Stimulated activated CD8-positive, alpha-beta memory T cell treated with anti-CD3 and anti-CD28 coated beads, Interleukin-4, amount 100 ng/mL, for 48 hours (primary cell): ENCODE data around the gene ANO7.

Experiments
- DNase-seq: peaks from one replicate; pipeline ENCODE4 v3.0.0-alpha.2; 2020

The ANO7 gene

DNA sequence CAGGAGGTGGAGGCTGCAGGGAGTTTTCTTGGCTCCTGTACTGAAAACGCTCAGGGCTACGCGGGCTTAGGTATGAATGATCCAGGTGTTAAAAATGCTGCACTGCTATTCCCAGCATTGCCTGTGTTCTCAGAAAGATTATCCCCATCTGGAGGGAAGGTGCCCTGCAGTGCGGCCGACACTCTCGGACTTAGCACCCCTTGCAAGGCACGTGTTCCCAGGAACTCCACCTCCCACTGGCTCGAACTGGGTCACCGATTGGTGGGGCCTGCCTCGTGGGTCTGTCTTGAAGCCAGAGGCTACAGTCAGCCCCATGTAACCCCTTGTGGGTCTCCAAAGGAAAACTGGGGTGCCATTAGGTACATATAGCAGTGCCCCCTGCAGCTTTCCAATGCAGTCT, 25.7 kb downstream of the ANO7 start:
- no peak for DNase-seq

DNA sequence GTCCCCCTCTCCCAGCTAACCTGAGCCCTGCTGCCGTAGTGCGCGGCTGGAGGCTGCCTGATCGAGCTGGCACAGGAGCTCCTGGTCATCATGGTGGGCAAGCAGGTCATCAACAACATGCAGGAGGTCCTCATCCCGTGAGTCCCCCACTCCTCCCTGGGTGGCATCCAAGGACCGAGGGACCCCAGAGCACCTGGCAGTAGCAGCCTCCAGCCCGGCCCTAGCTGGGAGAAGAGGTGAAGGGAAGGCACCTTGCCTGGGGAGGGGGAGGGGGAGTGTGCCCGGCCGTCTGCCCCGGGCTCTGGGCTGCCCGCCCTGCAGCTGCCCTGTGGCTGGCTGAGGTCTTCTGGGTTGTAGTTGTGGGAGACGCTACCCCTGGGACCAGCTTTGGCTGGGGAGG, 26.3 kb downstream of the ANO7 start:
- DNase-seq: no peak

DNA sequence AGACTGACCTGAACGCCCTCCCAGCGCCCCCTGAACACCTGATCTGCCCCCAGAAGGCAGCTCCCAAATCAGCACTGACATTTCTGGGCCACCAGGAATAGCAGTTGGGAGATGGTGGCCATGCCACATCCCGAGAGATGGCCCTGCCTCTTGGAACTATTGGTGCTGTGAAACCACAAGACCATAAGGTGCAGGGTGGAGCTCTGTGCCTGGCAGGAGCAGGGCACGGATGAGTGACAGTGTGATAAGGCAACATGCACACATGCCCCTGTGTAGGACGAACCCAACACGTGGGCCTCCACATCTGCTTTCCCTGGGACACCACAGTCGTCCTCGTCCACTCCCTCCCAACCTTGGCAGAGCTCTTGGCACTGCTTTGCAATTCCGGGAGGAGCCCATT, 26.9 kb downstream of the ANO7 start:
- no peak for DNase-seq

DNA sequence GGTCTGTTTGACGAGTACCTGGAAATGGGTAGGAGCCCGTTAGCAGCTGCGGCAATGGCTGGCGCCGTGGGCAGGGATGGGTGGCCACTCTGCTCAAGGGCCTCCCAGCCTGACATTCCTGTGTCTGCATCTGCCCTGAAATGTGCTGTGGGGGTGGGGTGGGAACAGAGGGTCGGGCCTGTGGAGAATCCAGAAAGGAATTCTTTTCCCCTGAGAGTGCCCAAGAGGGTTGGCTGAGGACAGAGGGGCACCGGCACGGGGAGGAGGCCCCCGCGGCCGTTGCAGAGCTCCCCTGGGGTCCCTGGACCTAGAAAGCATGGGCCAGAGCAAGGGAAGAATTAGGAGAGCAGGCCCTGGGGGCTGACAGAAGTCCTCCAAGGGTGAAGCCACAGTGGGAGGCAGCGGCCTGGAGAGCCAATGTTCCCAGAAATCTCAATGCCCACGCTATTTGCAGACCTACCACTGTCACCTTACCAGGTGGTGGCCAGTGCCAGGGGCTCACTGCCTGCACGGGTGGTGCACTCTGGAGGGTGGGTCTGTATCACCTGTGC, 27.8 kb downstream of the ANO7 start:
- DNase-seq: no peak

DNA sequence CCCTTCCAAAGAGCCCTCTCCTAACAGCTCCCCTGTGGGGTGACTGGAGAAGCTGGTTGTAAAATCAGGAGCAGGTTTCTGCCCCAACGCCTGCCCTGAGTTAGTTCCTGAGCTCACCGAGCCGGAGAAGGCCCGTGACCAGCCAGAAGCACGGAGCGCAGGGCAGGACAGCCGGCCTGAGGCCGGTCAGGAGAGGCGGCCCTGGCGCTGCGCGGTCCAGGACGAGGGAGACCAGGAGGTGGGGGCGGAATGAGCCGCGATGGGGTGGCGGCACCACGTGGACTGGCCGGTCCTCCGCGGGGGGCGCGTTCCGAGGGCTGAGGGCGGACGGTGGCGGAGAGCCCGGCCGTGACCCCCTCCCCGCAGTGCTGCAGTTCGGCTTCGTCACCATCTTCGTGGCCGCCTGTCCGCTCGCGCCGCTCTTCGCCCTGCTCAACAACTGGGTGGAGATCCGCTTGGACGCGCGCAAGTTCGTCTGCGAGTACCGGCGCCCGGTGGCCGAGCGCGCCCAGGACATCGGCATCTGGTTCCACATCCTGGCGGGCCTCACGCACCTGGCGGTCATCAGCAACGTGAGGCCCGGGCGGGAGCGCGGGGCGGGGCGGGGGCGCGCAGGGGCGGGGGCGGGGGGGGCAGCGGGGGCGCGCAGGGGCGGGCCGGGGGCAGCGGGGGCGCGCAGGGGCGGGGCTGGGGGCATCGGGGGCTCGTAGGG, 29.0 kb downstream of the ANO7 start:
- peak; percentile 53 for DNase-seq

DNA sequence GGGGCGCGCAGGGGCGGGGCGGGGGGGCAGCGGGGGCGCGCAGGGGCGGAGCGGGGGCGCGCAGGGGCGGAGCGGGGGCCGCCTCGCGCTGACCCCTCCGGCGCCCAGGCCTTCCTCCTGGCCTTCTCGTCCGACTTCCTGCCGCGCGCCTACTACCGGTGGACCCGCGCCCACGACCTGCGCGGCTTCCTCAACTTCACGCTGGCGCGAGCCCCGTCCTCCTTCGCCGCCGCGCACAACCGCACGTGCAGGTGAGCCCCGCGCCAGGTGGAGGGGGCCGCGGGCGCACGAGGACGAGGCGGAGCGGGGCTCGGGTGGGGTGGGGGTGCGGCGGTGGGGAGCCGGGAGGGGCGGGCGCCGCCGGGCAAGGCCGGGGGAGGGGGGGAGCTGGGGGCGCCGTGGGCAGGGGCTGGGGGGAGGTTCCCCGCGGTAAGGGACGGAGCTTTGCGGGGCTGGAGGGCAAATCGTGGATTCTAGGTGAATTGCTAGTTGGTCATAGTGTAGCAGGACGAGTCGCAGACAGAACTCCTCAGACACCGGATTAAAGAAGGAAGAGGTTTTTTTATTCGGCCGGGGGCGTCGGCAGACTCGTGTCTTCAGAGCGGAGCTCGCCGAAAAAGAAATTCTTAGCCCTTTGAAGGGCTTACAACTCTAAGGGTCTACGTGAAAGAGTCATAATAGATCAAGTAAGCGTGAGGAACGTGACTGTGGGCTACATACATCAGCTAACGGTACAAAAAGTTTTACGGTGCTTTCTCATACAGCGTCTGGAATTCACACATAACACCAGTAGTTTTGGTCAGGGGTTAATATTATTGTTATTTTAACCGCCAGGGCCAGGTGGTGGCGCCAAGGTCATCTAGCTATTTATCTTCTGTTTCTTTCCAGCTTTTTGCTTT, 29.9 kb downstream of the ANO7 start:
- peak; percentile 53 for DNase-seq

DNA sequence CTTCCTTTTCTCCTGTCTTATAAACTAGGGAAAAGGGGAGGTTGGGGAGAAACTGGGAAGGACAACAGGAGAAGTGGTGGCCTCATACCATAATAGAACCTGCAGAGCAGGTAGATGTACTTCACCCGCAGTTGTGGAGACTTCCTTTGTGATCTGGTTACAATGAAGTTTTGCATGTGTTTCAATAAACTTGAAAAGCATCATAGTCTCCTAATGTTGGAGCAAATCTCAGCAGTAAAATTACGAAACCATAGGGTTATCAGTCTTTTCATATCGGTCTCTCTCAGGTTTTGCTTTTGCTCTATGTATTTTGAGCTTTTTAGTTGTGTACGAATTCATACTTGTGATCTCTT, 30.5 kb downstream of the ANO7 start:
- no peak for DNase-seq

DNA sequence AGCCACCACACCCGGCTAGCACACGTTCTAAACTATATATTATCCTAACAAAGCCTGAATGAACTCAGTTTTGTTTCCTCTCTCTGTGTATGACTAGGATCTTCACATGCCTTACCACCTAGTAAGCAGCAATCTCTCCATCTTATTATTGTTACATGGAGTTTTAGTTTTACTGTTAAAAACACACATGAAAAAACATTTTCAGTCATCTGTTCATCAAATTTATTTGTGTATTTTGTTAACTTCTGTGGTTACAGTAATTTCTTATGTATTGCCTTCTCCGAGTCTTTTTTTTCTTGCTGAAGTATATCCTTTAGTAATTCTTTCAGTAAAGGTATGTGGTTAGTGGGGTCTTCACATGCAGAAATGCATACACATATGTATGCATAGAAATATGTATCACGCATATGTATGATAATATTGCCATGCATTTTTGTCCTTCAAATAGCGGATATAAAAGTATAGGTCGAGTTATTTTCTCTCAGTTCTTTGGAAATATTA, 31.4 kb downstream of the ANO7 start:
- no peak for DNase-seq

DNA sequence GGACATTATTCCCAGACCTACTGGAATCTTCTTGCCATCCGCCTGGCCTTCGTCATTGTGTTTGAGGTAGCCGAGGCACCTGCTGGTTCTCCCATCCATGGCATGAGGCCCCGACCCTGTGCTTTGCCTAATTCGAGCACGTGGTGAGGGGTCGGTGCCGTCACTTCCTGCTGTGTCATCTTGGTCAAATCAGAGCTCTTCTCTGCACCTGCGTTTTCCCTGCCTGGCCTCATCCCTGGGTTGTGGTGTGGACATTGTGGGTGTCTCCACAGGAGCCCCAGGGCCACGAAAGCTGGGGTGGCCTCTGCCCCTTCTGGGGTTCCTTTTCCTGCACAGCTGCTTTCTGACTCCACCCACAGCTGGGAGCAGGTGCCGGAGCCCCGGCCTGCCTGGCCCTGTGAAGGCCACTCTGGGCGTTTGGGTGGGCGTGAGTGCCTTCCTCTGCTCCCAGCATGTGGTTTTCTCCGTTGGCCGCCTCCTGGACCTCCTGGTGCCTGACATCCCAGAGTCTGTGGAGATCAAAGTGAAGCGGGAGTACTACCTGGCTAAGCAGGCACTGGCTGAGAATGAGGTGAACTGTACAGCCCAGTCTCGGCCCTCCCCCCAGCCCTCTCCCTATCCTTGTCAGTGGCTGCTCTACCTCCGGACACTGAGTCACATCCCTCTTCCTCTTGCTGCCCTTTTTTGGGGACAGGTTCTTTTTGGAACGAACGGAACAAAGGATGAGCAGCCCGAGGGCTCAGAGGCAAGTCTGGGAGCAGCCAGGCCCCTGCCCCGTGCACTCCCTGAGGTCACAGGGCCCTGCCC, 34.9 kb downstream of the ANO7 start:
- DNase-seq: no peak

DNA sequence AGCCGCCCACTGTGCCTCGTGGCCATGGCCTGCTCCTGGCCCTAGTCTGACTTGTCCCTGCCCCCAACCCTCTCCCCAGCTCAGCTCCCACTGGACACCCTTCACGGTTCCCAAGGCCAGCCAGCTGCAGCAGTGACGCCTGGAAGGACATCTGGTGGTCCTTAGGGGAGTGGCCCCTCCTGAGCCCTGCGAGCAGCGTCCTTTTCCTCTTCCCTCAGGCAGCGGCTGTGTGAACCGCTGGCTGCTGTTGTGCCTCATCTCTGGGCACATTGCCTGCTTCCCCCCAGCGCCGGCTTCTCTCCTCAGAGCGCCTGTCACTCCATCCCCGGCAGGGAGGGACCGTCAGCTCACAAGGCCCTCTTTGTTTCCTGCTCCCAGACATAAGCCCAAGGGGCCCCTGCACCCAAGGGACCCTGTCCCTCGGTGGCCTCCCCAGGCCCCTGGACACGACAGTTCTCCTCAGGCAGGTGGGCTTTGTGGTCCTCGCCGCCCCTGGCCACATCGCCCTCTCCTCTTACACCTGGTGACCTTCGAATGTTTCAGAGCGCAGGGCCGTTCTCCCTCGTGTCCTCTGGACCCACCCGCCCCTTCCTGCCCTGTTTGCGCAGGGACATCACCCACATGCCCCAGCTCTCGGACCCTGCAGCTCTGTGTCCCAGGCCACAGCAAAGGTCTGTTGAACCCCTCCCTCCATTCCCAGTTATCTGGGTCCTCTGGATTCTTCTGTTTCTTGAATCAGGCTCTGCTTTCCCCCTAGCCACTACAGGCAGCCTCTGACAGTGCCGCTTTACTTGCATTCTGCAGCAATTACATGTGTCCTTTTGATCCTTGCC, 35.8 kb downstream of the ANO7 start:
- DNase-seq: no peak

DNA sequence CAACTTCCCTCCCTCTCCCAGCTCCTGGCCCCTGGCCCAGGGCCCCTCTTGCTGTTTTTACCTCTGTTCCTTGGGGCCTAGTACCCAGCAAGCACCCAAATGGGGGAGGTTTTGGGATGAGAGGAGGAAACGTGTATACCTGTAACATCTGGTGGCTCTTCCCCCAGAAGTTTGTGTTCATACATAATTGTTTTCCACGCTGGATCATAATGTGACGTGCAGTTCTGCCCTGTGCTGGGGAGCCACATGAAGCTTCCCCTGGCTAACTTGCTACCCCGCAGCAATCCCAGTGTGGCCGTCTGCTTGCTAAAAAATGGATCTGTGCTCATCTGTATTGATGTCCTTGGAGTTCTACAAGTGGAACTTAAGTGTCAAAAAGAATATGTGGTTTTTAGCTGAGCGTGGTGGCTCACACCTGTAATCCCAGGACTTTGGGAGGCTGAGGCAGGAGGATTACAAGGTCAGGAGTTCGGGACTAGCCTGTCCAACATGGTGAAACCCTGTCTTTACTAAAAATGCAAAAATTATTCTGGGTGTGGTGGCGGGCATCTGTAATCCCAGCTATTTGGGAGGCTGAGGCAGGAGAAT, 36.5 kb downstream of the ANO7 start:
- no peak for DNase-seq

DNA sequence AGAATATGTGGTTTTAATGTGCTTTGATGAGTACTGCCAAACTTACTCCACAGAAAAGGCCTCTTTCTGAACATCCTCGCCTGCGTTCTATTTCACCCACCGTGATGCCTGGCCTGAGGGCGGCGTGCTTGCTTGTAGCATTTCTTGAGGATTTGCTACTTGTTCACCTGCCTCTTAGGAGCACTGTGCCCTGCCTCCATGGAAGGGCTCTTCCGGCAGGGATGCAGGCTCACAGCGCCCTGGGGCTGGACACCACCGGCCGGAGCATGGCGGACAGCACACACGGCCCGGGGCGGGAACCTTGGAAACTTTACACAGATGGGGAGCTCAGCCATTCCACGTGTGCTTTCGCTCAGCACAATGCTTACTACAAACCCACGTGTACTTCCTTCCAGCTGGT, 37.1 kb downstream of the ANO7 start:
- no peak for DNase-seq

DNA sequence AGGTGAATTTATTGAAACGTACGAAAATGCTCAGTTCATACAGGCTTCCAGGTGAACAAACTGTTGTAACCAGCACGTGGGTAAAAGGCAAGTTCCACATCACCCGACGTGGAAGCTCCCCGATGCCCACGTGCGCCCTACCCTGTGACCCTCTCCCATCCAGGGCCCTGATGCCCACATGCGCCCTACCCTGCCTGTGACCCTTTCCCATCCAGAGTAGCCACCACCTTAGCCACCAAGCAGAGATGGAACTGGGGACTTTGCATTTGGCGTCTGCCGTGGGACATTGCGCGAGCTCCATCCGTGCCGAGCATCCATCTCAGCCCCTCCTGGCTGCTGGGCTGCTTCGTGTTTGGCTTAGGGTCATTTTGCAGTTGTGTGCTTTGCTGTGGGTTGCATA, 37.5 kb downstream of the ANO7 start:
- no peak for DNase-seq

DNA sequence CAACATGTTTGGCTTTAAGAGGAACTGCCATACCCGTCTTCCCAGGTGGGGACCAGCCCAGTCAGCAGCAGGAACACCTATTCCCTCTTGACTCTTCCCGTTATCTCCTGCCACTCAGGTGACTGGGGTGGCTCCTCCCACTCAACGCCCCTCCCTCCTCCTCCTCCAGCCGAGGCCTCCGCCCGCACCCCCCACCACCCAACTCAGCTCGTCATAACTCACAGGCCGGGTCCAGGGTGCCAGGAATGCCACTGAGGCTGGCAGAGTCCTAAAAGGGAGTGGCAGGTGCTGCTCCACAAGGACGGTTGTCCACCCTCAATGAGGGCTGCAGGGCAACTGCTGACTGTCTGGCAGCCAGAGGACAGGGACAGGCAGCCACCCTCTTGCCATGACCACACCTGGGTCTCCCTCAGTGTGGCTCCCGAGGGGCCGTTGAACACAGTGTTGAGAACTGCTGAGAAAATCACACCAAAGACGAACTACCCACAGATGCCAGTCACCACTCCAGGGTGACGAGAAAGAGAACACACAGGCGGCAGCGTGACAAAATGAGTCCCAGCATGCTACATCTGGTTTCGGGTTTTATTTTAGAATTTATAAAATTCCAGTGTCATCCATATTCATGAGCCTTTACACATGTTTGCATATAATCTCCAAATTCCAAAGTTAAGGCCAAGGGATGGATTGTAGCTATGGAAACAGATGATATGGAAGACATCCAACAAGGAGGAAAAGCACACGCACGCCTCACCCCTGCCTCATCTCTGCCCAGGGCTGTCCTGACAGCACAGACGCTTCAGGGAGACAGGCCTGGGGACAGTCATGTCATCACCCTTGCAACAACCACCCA, 38.5 kb downstream of the ANO7 start:
- DNase-seq: no peak

DNA sequence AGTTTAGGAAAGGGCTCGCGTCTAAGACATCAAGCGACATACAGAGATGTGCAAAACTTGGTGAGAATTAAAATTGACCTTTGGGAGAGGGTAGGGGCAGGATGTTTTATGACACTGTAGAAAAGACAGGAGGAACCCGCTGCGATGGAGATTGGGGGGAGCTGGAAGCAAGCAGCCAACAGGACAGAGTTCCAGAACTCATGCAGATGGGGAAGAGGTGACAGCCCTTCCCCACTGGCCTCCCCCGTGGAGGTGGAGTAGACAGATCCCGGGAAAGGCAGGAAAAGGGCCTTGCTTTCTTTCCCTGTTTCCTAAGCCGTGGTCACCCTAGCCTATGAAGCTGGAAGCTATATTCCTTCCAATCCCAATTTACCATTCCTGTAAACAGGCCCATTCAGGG, 39.1 kb downstream of the ANO7 start:
- no peak for DNase-seq

DNA sequence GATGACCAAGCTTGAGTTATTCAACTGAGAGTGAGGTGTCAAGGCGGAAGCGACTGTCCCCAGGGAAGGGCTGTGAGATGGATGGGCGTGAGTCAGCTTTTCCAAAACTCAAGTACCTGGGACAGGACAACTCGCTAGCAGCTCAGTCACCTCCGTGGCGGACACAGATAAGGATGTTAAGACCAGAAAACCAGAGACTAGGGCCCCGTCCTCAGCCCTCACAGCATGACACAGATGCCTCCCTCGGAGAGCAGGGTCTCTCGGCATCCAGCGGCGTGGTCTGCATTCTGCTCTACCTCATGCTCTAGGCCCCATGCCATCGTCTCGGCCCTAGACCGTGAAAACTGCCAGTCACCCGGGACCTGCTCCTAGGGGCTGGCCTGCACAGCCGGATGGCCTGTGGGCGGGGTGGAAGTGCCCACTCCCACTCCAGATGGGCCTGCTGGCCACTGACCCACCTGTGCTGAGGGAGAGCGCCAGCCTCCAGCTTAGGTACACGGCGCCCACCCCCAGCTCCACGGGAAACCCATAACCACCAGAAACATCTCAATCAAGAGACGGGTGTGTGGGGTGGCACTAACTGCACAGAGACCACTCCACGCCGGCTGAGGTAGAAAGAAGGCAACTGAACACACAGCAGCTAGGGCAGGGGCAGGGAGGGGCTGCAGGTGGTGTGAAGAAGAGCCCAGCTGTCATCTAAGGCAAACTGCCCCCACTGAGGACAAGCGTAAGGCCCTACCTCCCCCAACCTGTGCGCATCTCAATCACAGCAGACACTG, 39.8 kb downstream of the ANO7 start:
- DNase-seq: no peak

DNA sequence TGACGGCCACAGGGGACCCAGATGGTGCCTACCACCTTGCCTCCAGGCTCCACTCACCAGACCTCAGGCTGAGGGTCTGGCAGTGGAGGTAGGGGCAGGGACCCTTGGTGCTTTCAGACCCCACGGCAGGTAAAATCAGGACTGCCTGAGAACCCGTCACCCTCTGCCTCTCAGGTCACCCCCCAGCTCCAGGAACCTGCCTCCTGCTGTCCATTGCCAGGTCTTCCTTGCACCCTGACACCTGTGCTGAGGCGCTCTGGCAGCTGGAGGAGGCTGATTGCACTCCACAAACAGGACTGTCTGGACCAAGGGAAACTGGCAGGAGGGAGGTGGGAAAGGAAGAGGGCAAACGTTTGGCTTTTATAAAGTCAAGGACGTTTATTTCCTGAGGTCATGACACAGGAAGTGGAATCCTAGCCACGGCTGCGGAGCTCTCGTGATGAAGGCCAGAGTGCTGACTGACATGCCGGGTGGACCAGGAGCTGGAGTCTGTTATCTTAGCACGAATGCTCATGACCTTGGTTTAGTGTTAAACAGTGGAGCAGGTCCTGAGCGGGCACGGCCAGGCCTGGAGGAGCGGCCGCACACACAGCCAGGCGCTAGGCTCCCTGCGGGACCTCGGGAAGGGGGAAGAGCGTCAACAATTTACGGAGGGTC, 40.5 kb downstream of the ANO7 start:
- no peak for DNase-seq

DNA sequence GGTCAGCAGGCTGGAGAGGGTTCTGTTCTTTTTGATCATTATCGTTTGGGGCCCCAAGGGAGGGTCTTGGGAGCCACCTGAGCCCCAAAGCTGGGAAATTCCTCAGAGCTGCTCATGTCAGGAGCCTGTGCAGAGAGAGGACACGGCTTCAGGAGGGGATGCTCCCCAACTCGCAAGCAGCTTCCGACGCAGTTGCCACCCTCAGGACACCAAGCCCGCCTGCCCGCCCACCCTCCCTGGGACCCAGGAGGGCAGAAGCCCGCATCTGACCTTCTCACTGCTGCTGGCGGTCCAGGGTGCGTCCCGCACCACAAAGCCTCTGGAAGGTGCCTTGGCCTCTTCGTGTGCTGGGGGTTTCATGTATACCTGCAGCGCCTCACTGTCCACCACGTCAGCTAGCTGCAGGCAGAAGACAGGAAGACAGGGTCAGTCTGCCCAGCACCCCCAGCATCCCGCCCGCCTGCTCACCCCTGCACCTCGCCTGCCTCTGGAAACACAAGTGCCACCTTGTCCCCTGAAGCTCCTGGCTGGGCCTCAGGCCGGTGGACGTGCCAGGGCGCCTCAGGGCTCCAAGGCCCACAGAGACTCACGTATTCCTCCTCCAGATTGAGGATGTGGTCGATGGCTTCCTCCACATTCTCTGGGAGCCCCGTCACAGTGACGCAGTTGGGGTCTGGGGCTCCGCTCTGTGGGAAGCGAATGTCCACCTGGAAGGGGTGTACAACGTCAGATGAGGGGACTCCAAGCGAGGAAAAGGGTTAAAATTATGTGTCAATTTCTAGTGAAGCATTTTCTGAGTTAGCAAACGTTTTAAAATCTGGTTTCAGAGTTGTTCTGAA, 41.3 kb downstream of the ANO7 start:
- DNase-seq: no peak

DNA sequence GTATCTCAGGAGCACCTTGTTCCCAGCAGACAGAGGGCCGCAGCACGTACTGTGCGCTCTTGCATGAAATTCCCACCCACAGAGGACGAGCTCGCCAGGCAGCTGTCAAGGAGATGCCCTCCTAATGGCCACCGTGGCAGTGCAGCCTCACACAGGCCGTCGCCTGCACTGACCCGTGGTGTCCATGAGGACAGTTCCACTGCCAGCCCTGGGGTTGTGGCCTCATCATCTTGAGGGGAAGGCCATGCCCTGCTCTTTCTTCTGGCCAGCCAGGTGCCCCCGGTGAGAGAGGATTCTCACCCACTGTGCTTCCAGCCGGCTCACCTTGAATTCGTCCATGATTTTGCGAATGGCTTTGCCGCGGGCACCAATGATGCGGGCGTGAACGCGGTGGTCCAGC, 42.0 kb downstream of the ANO7 start:
- DNase-seq: no peak
